ENCODE data around the gene DAAM2.

- TF ChIP-seq CTCF (IDR thresholded peaks at IDR 0.05) = no peak
- TF ChIP-seq EP300 (IDR thresholded peaks at IDR 0.05) = no peak
- TF ChIP-seq POLR2A (IDR thresholded peaks at IDR 0.05) = no peak
- no peak for TF ChIP-seq POLR2AphosphoS5 (IDR thresholded peaks at IDR 0.05)
Observed at GRCh38 chr6:39800034-39801032, 8.2 kb downstream of the DAAM2 start.
